Neuronal stem cell (in vitro differentiated cells): Measurements from ENCODE around the gene CENPU.

ENCODE experiments used
- DNase-seq: peaks from one replicate; pipeline ENCODE4 v3.0.0-alpha.2; 2013; ENCODE audit warnings: low spot score
- H2AFZ ChIP-seq: one replicate; pipeline ENCODE4 v1.6.1; 2013; ENCODE audit warnings: mild to moderate bottlenecking, low read length, inconsistent platforms
- H2AK5ac ChIP-seq: 2 replicates; pipeline ENCODE4 v1.6.1; 2013; ENCODE audit warnings: low read depth, mild to moderate bottlenecking, inconsistent platforms, low read length, moderate library complexity, mixed read lengths
- H2BK120ac ChIP-seq: 2 replicates; pipeline ENCODE4 v1.6.1; 2013; ENCODE audit warnings: low read depth, mild to moderate bottlenecking, inconsistent platforms, low read length, moderate library complexity, mixed read lengths
- H2BK12ac ChIP-seq: one replicate; pipeline ENCODE4 v1.6.1; 2013; ENCODE audit warnings: low read length, inconsistent platforms
- H2BK15ac ChIP-seq: 2 replicates; pipeline ENCODE4 v1.6.1; 2013; ENCODE audit warnings: mild to moderate bottlenecking, low read length, inconsistent platforms, mixed read lengths
- H2BK5ac ChIP-seq: one replicate; pipeline ENCODE4 v1.6.1; 2013; ENCODE audit warnings: inconsistent platforms, mild to moderate bottlenecking, low read length, moderate library complexity
- H3K14ac ChIP-seq: one replicate; pipeline ENCODE4 v1.6.1; 2013; ENCODE audit warnings: low read length, inconsistent platforms
- H3K18ac ChIP-seq: 2 replicates; pipeline ENCODE4 v1.6.1; 2013; ENCODE audit warnings: low read length, inconsistent platforms
- H3K23ac ChIP-seq: 2 replicates; pipeline ENCODE4 v1.6.1; 2013; ENCODE audit warnings: low read depth, mild to moderate bottlenecking, mixed read lengths, low read length, inconsistent platforms; ENCODE audit not compliant: poor library complexity
- H3K27ac ChIP-seq: replicated peaks from 3 replicates; pipeline ENCODE4 v1.5.1; 2013; ENCODE audit warnings: low read length, inconsistent platforms
- H3K27me3 ChIP-seq, 3 experiments: 2 replicates each; pipeline ENCODE4 v1.6.1; 2013; ENCODE audit warnings: low read length in 3 of 3, mild to moderate bottlenecking in 2 of 3, inconsistent platforms in 1 of 3, low read depth in 1 of 3, mixed read lengths in 1 of 3, moderate library complexity in 1 of 3; ENCODE audit not compliant: control insufficient read depth in 3 of 3, insufficient read depth in 3 of 3
- H3K36me3 ChIP-seq, 2 donors: replicated peaks in 1 of 2; 2 replicates each; pipeline ENCODE4 v1.6.1; 2013; ENCODE audit warnings: low read length in 2 of 2; ENCODE audit not compliant: control insufficient read depth in 2 of 2, insufficient read depth in 2 of 2
- H3K4ac ChIP-seq: 2 replicates; pipeline ENCODE4 v1.6.1; 2013; ENCODE audit warnings: inconsistent platforms, mild to moderate bottlenecking, low read length, moderate library complexity
- H3K4me1 ChIP-seq, 2 donors: 1 replicate in 1 of 2; 2 replicates in 1 of 2; pipeline ENCODE4 v1.6.1; 2013; ENCODE audit warnings: low read length in 2 of 2, low read depth in 1 of 2; ENCODE audit not compliant: control insufficient read depth in 2 of 2, insufficient read depth in 1 of 2
- H3K4me2 ChIP-seq: one replicate; pipeline ENCODE4 v1.6.1; 2013; ENCODE audit warnings: mild to moderate bottlenecking, low read length, inconsistent platforms; ENCODE audit not compliant: insufficient read depth, poor library complexity, severe bottlenecking
- H3K4me3 ChIP-seq, 2 donors: 2 replicates each; pipeline ENCODE4 v1.5.1; 2013; ENCODE audit warnings: low read length in 2 of 2, mild to moderate bottlenecking in 2 of 2, inconsistent platforms in 1 of 2, moderate library complexity in 1 of 2
- H3K79me1 ChIP-seq: one replicate; pipeline ENCODE4 v1.6.1; 2013; ENCODE audit warnings: low read depth, mild to moderate bottlenecking, inconsistent platforms, low read length, moderate library complexity
- H3K9ac ChIP-seq: one replicate; pipeline ENCODE4 v1.6.1; 2013; ENCODE audit warnings: mild to moderate bottlenecking, low read depth, low read length, inconsistent platforms; ENCODE audit not compliant: poor library complexity
- H3K9me3 ChIP-seq, 2 donors: replicated peaks in 1 of 2; 2 replicates each; pipeline versions ENCODE3 to v1.6.1; 2013; ENCODE audit warnings: low read length in 2 of 2, mild to moderate bottlenecking in 2 of 2, inconsistent platforms in 1 of 2, low read depth in 1 of 2, mixed read lengths in 1 of 2, moderate library complexity in 1 of 2; ENCODE audit not compliant: control insufficient read depth in 2 of 2, insufficient read depth in 1 of 2
- H4K8ac ChIP-seq: one replicate; pipeline ENCODE4 v1.6.1; 2013; ENCODE audit warnings: low read depth, mild to moderate bottlenecking, inconsistent platforms, low read length, moderate library complexity
- H4K91ac ChIP-seq: one replicate; pipeline ENCODE4 v1.6.1; 2013; ENCODE audit warnings: low read length, low read depth, mild to moderate bottlenecking, inconsistent platforms; ENCODE audit not compliant: poor library complexity
- WGBS, 2 donors: extraction: QIAGEN DNeasy Blood & Tissue Kit; methylation state at CpG; one replicate each; pipeline ENCODE4 v1.1.7; 2013; ENCODE audit warnings: missing lambda C conversion rate in 2 of 2, mixed read lengths in 1 of 2; ENCODE audit not compliant: insufficient read length in 2 of 2, insufficient replicate concordance in 1 of 2; ENCODE audit errors: extremely low coverage in 2 of 2; 5-methylcytosine and 5-hydroxymethylcytosine counted together

Gene CENPU

DNA sequence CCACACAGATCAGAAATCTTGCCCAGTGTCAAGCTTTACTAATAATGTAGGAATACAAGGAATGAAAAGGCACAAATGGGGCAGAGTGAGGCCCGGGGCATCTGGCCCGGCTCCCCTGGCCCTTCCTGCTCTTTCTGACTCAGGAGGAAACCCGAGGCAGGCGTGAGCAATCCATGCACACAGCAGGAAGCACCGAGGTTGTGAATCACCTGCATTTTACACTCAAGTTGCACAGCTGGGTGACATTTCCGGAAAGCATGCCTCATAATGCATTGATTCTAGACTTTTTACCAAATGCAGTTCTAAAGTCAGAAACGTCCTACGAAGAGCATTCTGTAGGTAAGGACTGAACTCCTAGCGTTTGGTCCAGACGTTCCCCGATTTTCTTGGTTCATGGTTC, 45.4 kb downstream of the CENPU start:
- Histone ChIP-seq H4K8ac (no peak overlapping the region), H4K91ac (no peak overlapping the region), H3K18ac (no peak overlapping the region), H3K36me3 (peaks cover 0 to 46% of the 10 kb centered on the region in 2 donors), H2BK5ac (no peak overlapping the region), H3K23ac (no peak overlapping the region), H3K4ac (no peak overlapping the region), H3K27me3 (no peaks in the 10 kb centered on the region), H3K9ac (no peak overlapping the region), H3K4me2 (no peak overlapping the region), H2BK15ac (no peak overlapping the region), H3K9me3 (no peaks in the 10 kb centered on the region), H2BK120ac (no peak overlapping the region), H3K4me1 (peaks cover 0 to 1% of the 10 kb centered on the region in 2 donors), H2AK5ac (no peak overlapping the region), H3K4me3 (no peak overlapping the region), H2AFZ (no peak overlapping the region), H3K27ac (no peak overlapping the region), H3K79me1 (no peaks in the 10 kb centered on the region), H2BK12ac (no peak overlapping the region), H3K14ac (no peak overlapping the region)
- no peak for DNase-seq
- no CpG with 5 or more reads among the region's 11 CpGs for WGBS, 2 donors

GRCh38 chr4:184688005-184688404, 45.9 kb downstream of the CENPU start:
- H4K8ac ChIP-seq, result no peak overlapping the region
- no peaks in the 10 kb centered on the region for H3K27me3 ChIP-seq
- no peak overlapping the region for H3K9ac ChIP-seq
- H3K4me1 ChIP-seq, result peaks cover 0 to 1% of the 10 kb centered on the region in 2 donors
- peaks cover 0 to 41% of the 10 kb centered on the region in 2 donors for H3K36me3 ChIP-seq
- no peaks in the 10 kb centered on the region for H3K9me3 ChIP-seq
- H2BK120ac ChIP-seq, result no peak overlapping the region
- no peak overlapping the region for H3K4me3 ChIP-seq
- no peak overlapping the region for H2AK5ac ChIP-seq
- no peak overlapping the region for H3K23ac ChIP-seq
- H3K27ac ChIP-seq, result no peak overlapping the region
- H3K14ac ChIP-seq, result no peak overlapping the region
- H3K4me2 ChIP-seq, result no peak overlapping the region
- no peak overlapping the region for H3K4ac ChIP-seq
- no peak overlapping the region for H2BK5ac ChIP-seq
- no peak overlapping the region for H4K91ac ChIP-seq
- H2BK12ac ChIP-seq, result no peak overlapping the region
- no peak for DNase-seq
- no peak overlapping the region for H2AFZ ChIP-seq
- WGBS, 2 donors, result no CpG with 5 or more reads among the region's 3 CpGs
- H3K79me1 ChIP-seq, result no peaks in the 10 kb centered on the region
- H2BK15ac ChIP-seq, result no peak overlapping the region
- no peak overlapping the region for H3K18ac ChIP-seq

DNA sequence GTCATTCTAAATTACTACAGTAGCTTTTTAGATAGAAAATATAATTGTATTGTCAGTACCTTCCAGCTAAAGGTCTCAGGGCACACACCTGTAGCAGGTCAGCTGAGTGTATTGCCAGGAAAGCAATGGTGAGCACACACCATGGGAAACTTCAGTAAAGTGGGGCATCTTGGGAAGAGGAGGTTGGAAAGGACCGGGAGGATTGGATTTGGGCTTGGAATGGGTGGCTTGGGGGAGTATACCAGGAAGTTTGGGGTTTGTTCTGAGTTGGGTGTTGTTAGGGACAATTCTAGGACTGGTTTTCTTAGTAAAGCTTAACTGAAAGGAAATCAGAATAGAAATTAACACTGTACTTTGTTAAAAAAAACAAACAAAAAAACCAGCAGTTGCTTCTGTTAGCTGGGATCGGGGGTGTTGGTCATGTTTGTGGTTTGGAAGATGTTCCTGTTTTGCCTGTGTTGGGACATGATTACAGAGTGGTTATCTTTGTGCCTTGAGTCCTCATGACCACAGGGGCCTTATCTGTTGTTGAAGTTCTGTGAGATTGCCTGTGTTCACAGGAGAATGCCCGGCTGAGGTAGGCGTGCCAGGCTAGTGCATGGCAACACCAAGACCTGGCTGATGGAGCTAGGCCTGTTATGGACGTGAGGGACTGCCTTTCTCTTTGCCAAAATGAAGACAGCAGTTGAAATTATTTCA, 49.3 kb downstream of the CENPU start:
- Histone ChIP-seq H3K36me3 (peaks cover 0 to 31% of the 10 kb centered on the region in 2 donors), H3K79me1 (no peaks in the 10 kb centered on the region), H2BK120ac (no peak overlapping the region), H3K14ac (no peak overlapping the region), H3K9ac (no peak overlapping the region), H3K4me1 (peaks cover 0 to 1% of the 10 kb centered on the region in 2 donors), H3K18ac (no peak overlapping the region), H2BK15ac (no peak overlapping the region), H3K27me3 (no peaks in the 10 kb centered on the region), H3K9me3 (peaks cover 0 to 1% of the 10 kb centered on the region in 2 donors), H3K27ac (no peak overlapping the region), H4K91ac (no peak overlapping the region), H3K23ac (no peak overlapping the region), H2BK5ac (no peak overlapping the region), H2AK5ac (no peak overlapping the region), H2AFZ (no peak overlapping the region), H4K8ac (no peak overlapping the region), H3K4ac (no peak overlapping the region), H2BK12ac (no peak overlapping the region), H3K4me2 (no peak overlapping the region), H3K4me3 (no peak overlapping the region)
- no peak for DNase-seq
- WGBS, 2 donors, result no CpG with 5 or more reads among the region's 5 CpGs

GRCh38 chr4:184681916-184682315, 52.0 kb downstream of the CENPU start:
- Histone ChIP-seq H3K27me3 (no peaks in the 10 kb centered on the region), H3K9me3 (peaks cover 2 to 8% of the 10 kb centered on the region in 2 donors), H2BK15ac (no peak overlapping the region), H4K91ac (no peak overlapping the region), H2AK5ac (no peak overlapping the region), H3K9ac (no peak overlapping the region), H3K4me1 (no peaks in the 10 kb centered on the region), H3K4me2 (no peak overlapping the region), H3K18ac (no peak overlapping the region), H2BK5ac (no peak overlapping the region), H2AFZ (no peak overlapping the region), H3K4me3 (no peak overlapping the region), H3K4ac (no peak overlapping the region), H2BK120ac (no peak overlapping the region), H3K79me1 (no peaks in the 10 kb centered on the region), H4K8ac (no peak overlapping the region), H3K14ac (no peak overlapping the region), H3K23ac (no peak overlapping the region), H3K36me3 (peaks cover 0 to 38% of the 10 kb centered on the region in 2 donors), H2BK12ac (no peak overlapping the region), H3K27ac (no peak overlapping the region)
- no peak for DNase-seq
- WGBS, 2 donors, result no CpG with 5 or more reads among the region's 1 CpG
